ENCODE results near the gene DUSP22. TPM values are rescaled to one million over a fixed set of nuclear protein-coding genes. Genes with fewer than 3 reads are reported as not detected.
"Not testable (repeated sequence)": the region's sequence is repeated elsewhere in the genome, so short reads cannot be mapped to it uniquely, and the experiment has no call there.

Gene DUSP22
- total and polyA plus RNA-seq, 2 of the 8 experiments (the other 6 are each of a cell fraction or from before 2014, with no cell fraction given), result 15.5 to 32.4 TPM

DNA sequence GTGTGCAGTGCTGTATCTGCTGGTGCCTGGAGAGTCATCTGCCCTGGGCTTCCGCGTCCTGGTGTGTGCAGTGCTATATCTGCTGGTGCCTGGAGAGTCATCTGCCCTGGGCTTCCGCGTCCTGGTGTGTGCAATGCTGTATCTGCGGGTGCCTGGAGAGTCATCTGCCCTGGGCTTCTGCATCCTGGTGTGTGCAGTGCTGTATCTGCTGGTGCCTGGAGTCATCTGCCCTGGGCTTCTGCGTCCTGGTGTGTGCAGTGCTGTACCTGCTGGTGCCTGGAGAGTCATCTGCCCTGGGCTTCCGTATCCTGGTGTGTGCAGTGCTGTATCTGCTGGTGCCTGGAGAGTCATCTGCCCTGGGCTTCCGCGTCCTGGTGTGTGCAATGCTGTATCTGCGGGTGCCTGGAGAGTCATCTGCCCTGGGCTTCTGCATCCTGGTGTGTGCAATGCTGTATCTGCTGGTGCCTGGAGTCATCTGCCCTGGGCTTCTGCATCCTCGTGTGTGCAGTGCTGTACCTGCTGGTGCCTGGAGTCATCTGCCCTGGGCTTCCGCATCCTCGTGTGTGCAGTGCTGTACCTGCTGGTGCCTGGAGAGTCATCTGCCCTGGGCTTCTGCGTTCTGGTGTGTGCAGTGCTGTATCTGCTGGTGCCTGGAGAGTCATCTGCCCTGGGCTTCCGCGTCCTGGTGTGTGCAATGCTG is 33.0 kb downstream of the DUSP22 start:
- H2BK120ac ChIP-seq (replicated peaks; ENCODE audit: low read depth, low read length); H4K20me1 ChIP-seq (replicated peaks in 1 of 2; ENCODE audit: control insufficient read depth in 1 of 2, insufficient read depth in 2 of 2, low read length in 2 of 2); H3K27ac ChIP-seq (ENCODE audit: low read depth, low read length); H4K8ac ChIP-seq (ENCODE audit: extremely low read depth, insufficient read depth, low read length); POLR2A ChIA-PET (ENCODE audit: partially characterized antibody); H3K36me3 ChIP-seq (ENCODE audit: control insufficient read depth in 2 of 4, insufficient read depth in 4 of 4, low read length in 3 of 4); H2BK12ac ChIP-seq (ENCODE audit: low read depth, low read length); H3K4me2 ChIP-seq (ENCODE audit: insufficient read depth in 1 of 2, low read depth in 2 of 2, low read length in 2 of 2); H4K5ac ChIP-seq (ENCODE audit: insufficient read length, low read depth, low read length); H3K27me3 ChIP-seq (replicated peaks in 1 of 4; ENCODE audit: control insufficient read depth in 3 of 4, extremely low read depth in 1 of 4, insufficient read depth in 3 of 4, low read length in 3 of 4); H3K4ac ChIP-seq (replicated peaks; ENCODE audit: insufficient read length, low read depth, low read length); H3K14ac ChIP-seq (ENCODE audit: insufficient read length); H3K23ac ChIP-seq (ENCODE audit: insufficient read length); H3K79me1 ChIP-seq (ENCODE audit: low read depth, low read length); H2BK15ac ChIP-seq (ENCODE audit: low read length); FAIRE-seq; H3K56ac ChIP-seq (replicated peaks; ENCODE audit: insufficient read length, low read depth, low read length); DNase-seq (ENCODE audit: low read depth in 1 of 2, low spot score in 2 of 2); H3K18ac ChIP-seq (ENCODE audit: extremely low read depth, low read length); H3K9ac ChIP-seq (replicated peaks in 1 of 4; ENCODE audit: extremely low read depth in 1 of 4, low read depth in 3 of 4, low read length in 3 of 4); H2AK5ac ChIP-seq (ENCODE audit: low read depth, low read length); H2BK5ac ChIP-seq (ENCODE audit: low read depth, low read length); H3K23me2 ChIP-seq (ENCODE audit: low read depth, low read length); H3K79me2 ChIP-seq (ENCODE audit: control insufficient read depth in 1 of 2, insufficient read depth in 2 of 2, low read length in 2 of 2); H3K4me3 ChIP-seq (ENCODE audit: extremely low read depth in 1 of 4, insufficient read depth in 2 of 4, low read depth in 3 of 4, low read length in 4 of 4); H4K91ac ChIP-seq (replicated peaks; ENCODE audit: insufficient read length, low read length); H3K4me1 ChIP-seq (replicated peaks in 1 of 4; ENCODE audit: control insufficient read depth in 3 of 4, insufficient read depth in 4 of 4, low read length in 3 of 4); H2AFZ ChIP-seq (ENCODE audit: low read length); H2BK20ac ChIP-seq (ENCODE audit: low read length): not testable (repeated sequence)
- CTCF ChIA-PET (ENCODE audit: partially characterized antibody), result interaction anchor here (1.2 to 4.6 kb wide), 6 partner anchors 9 to 87 kb away, joined by 3 to 34 read pairs (median 3); no protein-coding TSS in a partner anchor
- peaks cover 31 to 88% of the 10 kb centered on the region in 2 experiments for H3K9me3 ChIP-seq (ENCODE audit: insufficient read depth in 2 of 2, low read depth in 1 of 2, low read length in 1 of 2)
- WGBS, 2 experiments (ENCODE audit: extremely low coverage in 1 of 2, insufficient coverage in 1 of 2, insufficient read length in 1 of 2, insufficient replicate concordance in 2 of 2, low coverage in 1 of 2, low lambda C conversion rate in 2 of 2, missing lambda C conversion rate in 1 of 2), result 80% methylated on average over 16 of the region's 16 CpGs; no CpG with 5 or more reads in 1 of the 2 experiments

DNA sequence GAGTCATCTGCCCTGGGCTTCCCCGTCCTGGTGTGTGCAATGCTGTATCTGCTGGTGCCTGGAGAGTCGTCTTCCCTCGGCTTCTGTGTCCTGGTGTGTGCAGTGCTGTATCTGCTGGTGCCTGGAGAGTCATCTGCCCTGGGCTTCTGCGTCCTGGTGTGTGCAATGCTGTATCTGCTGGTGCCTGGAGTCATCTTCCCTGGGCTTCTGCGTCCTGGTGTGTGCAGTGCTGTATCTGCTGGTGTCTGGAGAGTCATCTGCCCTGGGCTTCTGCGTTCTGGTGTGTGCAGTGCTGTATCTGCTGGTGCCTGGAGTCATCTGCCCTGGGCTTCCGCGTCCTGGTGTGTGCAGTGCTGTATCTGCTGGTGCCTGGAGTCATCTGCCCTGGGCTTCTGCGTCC is 33.8 kb downstream of the DUSP22 start:
- peaks cover 28 to 87% of the 10 kb centered on the region in 2 experiments for H3K9me3 ChIP-seq (ENCODE audit: insufficient read depth in 2 of 2, low read depth in 1 of 2, low read length in 1 of 2)
- H2BK120ac ChIP-seq (replicated peaks; ENCODE audit: low read depth, low read length); H3K4me2 ChIP-seq (ENCODE audit: insufficient read depth in 1 of 2, low read depth in 2 of 2, low read length in 2 of 2); H2BK15ac ChIP-seq (ENCODE audit: low read length); H3K79me2 ChIP-seq (ENCODE audit: control insufficient read depth in 1 of 2, insufficient read depth in 2 of 2, low read length in 2 of 2); H4K91ac ChIP-seq (replicated peaks; ENCODE audit: insufficient read length, low read length); H3K36me3 ChIP-seq (ENCODE audit: control insufficient read depth in 2 of 4, insufficient read depth in 4 of 4, low read length in 3 of 4); H3K9ac ChIP-seq (replicated peaks in 1 of 4; ENCODE audit: extremely low read depth in 1 of 4, low read depth in 3 of 4, low read length in 3 of 4); H3K4me3 ChIP-seq (ENCODE audit: extremely low read depth in 1 of 4, insufficient read depth in 2 of 4, low read depth in 3 of 4, low read length in 4 of 4); H3K27me3 ChIP-seq (replicated peaks in 1 of 4; ENCODE audit: control insufficient read depth in 3 of 4, extremely low read depth in 1 of 4, insufficient read depth in 3 of 4, low read length in 3 of 4); CTCF ChIA-PET (ENCODE audit: partially characterized antibody); H4K8ac ChIP-seq (ENCODE audit: extremely low read depth, insufficient read depth, low read length); H4K5ac ChIP-seq (ENCODE audit: insufficient read length, low read depth, low read length); POLR2A ChIA-PET (ENCODE audit: partially characterized antibody); H3K4me1 ChIP-seq (replicated peaks in 1 of 4; ENCODE audit: control insufficient read depth in 3 of 4, insufficient read depth in 4 of 4, low read length in 3 of 4); H3K4ac ChIP-seq (replicated peaks; ENCODE audit: insufficient read length, low read depth, low read length); H3K23me2 ChIP-seq (ENCODE audit: low read depth, low read length); H2AK5ac ChIP-seq (ENCODE audit: low read depth, low read length); H3K14ac ChIP-seq (ENCODE audit: insufficient read length); H3K23ac ChIP-seq (ENCODE audit: insufficient read length); H4K20me1 ChIP-seq (replicated peaks in 1 of 2; ENCODE audit: control insufficient read depth in 1 of 2, insufficient read depth in 2 of 2, low read length in 2 of 2); FAIRE-seq; DNase-seq (ENCODE audit: low read depth in 1 of 2, low spot score in 2 of 2); H2BK5ac ChIP-seq (ENCODE audit: low read depth, low read length); H3K56ac ChIP-seq (replicated peaks; ENCODE audit: insufficient read length, low read depth, low read length); H3K79me1 ChIP-seq (ENCODE audit: low read depth, low read length); H2BK12ac ChIP-seq (ENCODE audit: low read depth, low read length); H2AFZ ChIP-seq (ENCODE audit: low read length); H3K18ac ChIP-seq (ENCODE audit: extremely low read depth, low read length); H3K27ac ChIP-seq (ENCODE audit: low read depth, low read length); H2BK20ac ChIP-seq (ENCODE audit: low read length): not testable (repeated sequence)
- whole genome bisulfite sequencing, 2 experiments (ENCODE audit: extremely low coverage in 1 of 2, insufficient coverage in 1 of 2, insufficient read length in 1 of 2, insufficient replicate concordance in 2 of 2, low coverage in 1 of 2, low lambda C conversion rate in 2 of 2, missing lambda C conversion rate in 1 of 2), result 70% methylated on average over 9 of the region's 9 CpGs; no CpG with 5 or more reads in 1 of the 2 experiments
